GM19452 (cell line): Measurements from ENCODE around the gene SMG1.
A peak's percentile ranks its signal among the peaks of the same experiment; 100 is the strongest.
"Not testable (repeated sequence)": the region's sequence is repeated elsewhere in the genome, so short reads cannot be mapped to it uniquely, and the experiment has no call there.

ENCODE experiments used
- ATAC-seq: cut with Tn5 transposase; IDR thresholded peaks from one replicate; pipeline ENCODE4 v1.9.1; 2021; ENCODE audit not compliant: unreplicated experiment

Gene SMG1

DNA sequence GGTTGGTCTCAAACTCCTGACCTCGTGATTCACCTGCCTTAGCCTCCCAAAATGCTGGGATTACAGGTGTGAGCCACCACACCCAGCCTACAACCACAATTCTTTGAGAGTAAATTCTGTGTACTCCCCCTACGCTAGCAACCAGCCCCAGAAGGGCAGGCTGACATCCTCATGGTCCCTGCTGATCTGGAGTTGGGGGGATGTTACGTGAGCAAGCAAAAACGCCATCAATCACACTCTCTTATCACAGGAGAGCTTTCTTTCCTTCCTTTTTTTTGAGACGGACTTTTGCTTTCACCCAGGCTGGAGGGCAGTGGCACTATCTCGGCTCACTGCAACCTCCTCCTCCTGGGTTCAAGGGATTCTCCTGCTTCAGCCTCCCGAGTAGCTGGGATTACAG, 154.0 kb downstream of the SMG1 start:
- not testable (repeated sequence) for ATAC-seq

DNA sequence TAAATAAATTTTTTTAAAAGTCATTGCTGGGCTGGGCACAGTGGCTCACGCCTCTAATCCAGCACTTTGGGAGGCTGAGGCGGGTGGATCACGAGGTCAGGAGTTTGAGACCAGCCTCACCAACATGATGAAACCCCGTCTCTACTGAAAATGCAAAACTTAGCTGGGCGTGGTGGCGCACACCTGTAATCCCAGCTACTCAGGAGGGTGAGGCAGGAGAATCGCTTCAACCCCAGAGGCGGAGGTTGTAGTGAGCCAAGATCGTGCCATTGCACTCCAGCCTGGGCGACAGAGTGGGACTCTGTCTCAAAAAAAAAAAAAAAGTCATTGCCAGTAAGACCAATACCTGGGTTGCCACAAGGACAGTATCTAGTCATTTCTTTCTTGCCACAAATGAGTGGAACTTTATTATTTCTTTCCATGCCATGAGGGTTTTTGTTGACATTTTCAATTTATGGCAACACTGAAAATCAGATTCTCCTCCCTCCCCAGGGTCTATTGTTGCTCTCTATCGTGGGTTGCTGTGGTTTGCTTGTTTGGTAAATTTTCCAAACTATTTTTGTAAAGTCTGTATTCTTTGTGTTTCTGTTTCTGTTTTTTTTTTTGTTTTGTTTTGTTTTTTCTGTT, 155.8 kb downstream of the SMG1 start:
- ATAC-seq = not testable (repeated sequence)

DNA sequence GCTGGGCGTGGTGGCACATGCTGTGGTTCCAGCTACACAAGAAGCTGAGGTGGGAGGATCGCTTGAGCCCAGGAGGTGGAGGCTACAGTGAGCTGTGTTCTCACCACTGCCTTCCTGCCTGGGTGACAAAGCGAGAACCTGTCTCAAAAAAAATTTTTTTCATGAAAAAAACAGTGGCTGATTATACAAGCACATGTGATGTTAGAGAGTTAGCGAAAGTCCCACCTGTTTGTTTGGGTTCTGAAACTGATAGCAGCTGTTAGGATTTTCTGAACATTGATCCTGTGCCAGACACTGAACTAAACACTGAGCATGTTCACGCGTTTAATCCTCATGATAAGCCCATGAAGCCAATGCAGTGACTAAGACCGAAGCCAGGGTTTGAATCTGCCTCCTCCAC, 159.0 kb downstream of the SMG1 start:
- ATAC-seq = peak; percentile 66

DNA sequence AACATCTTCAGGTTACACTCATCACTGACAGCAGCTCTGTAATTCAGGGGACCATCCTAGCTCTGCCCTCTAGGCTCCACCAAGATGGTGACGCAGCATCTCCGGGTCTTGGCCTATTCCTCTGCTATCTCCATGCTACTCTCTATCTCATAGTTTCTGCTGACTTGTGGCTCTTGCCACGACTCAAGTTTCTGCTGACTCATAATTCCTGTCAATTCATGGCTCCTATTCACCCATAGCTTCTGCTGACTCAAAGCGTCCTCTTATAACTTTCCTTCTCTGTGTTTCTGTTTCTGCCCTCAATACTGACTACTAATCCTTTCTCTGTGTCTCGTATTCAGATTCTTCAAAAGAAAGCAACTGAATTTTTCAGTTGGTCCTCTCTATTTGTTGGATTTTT, 163.5 kb downstream of the SMG1 start:
- peak; percentile 47 for ATAC-seq

DNA sequence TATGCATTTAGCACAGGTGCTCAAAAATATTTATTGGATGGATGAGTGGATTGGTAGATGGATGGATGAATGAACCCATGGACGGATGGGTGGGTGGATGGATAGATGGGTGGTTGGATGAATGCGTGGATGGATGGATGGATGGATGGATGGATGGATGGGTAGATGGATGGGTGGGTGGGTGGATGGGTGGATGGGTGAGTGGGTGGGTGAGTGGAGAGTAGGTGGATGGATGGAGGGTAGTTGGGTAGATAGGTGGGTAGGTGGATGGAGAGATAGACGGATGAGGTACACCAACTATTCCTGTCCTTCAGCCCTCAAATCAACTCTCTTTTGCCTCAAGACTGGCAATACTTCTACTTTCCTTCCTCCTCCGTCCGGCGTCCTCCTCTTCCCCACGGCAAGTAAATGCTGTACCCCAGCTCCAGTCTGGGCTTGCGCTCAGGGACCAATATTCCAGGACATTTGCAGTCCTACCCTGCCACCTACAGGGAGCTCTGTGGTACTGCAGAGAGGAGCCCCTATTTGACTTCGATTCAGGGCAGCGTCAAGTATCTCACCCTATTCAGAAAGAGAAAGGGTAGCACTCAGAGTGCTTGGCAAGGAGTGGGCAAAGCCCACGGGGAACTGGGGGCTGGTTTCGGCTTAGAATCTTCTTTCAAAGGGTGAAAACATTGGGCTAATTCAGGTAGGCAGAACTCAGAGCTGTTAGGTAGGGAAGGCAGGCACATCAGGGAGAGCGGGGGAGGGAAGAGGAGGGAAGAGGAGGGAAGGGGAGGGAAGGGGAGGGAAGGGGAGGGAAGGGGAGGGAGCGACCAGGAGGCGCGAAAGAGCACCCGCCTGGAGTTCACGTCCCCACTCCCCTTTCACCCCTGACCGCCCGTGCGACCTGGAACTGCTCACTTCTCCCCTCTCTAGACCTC, 166.3 kb downstream of the SMG1 start:
- ATAC-seq = peak; percentile 52

DNA sequence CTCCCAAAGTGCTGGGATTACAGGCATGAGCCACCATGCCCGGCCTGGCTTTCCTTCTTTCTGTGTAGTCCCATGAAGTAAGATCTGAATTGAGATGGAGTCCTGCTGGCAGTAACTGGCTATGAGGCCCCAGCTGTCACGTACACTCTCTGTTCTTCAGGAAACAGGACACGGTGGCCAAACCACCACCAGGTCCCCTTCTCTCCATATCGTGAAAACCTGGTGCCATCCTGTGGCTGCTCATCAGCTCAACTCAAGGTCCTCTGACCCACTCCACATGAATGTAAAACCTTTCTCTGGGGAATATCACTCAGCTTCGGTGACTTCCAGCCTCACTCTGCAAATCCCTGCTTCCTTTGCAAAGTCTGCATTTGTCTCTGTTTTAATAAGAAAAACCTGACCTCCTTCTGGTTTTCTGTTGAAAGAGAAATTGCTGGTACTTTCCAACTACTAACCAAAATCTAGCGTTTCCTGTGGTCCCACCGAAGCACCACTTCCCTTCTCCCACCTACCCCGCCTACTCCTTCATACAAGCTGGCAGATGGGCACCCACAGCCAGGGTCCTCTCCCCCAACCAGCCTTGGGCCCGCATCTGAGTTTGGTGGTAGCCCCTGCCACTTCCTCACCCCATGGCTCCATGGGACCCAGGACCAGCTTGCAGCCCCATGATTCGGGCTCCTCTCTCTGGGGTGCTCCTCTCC, 168.1 kb downstream of the SMG1 start:
- ATAC-seq = not testable (repeated sequence)

DNA sequence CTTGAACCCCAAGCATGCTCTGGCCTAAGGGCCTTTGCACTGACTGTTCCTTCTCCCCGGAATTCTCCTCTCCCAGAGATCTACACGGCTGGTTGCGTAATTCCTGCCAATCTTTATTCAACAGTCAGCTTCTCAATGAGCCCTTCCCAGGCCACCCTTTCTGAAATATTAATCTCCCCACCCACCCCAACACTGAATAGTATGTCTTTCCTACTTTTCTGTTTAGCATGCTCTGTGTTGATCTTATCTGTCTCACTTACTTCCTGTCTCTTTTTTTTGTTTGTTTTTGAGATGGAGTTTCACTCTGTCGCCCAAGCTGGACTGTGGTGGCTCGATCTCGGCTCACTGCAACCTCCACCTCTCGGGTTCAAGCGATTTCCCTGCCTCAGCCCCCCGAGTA, 169.6 kb downstream of the SMG1 start:
- not testable (repeated sequence) for ATAC-seq
